HEK293 (cell line): ENCODE data around the gene DDOST.

Experiments
- CTCF ChIA-PET: fragments of 350-600 bp; formaldehyde crosslinking; extraction: SDS; loops from one replicate; lab custom pipeline; 2021; ENCODE audit warnings: antibody characterized with exemption; lab: Yijun Ruan, JAX
- POLR2A ChIA-PET: fragments of 300-600 bp; formaldehyde crosslinking; extraction: SDS; loops from one replicate; lab custom pipeline; 2020; ENCODE audit warnings: antibody characterized with exemption, inconsistent platforms; lab: Yijun Ruan, JAX
- H3K27ac ChIP-seq: fragments of 200-500 bp; sonication (Bioruptor generic); 2 replicates; pipeline ENCODE4 v1.5.1; 2014; ENCODE audit warnings: low read depth, low read length, control low read depth, inconsistent platforms; ENCODE audit errors: extremely low read depth
- H3K36me3 ChIP-seq, 2 experiments: fragments of 200-500 bp in 1 of 2; sonication (Bioruptor generic) in 1 of 2; 1 replicate in 1 of 2; 2 replicates in 1 of 2; pipeline ENCODE4 v1.5.1; 2014 to 2017; ENCODE audit warnings: inconsistent platforms in 2 of 2, low read length in 2 of 2; ENCODE audit not compliant: control insufficient read depth in 2 of 2, insufficient read depth in 1 of 2
- H3K4me1 ChIP-seq: fragments of 200-500 bp; sonication (Bioruptor generic); 2 replicates; pipeline ENCODE4 v1.5.1; 2014; ENCODE audit warnings: mild to moderate bottlenecking, low read length, inconsistent platforms; ENCODE audit not compliant: control insufficient read depth, insufficient read depth
- H3K4me3 ChIP-seq: 2 replicates; pipeline ENCODE4 v1.5.1; 2011; ENCODE audit warnings: low read depth, mild to moderate bottlenecking, control low read depth, low read length, moderate library complexity
- H3K9me3 ChIP-seq: fragments of 200-500 bp; sonication (Bioruptor generic); 2 replicates; pipeline ENCODE4 v1.5.1; 2014; ENCODE audit warnings: low read depth, low read length, inconsistent platforms; ENCODE audit not compliant: control insufficient read depth, insufficient read depth
- BCL11B ChIP-seq: fragments of 450-650 bp; formaldehyde crosslinking; IDR thresholded peaks from 2 replicates; pipeline ENCODE4 v1.5.1; 2016; ENCODE audit warnings: low read depth, missing biosample characterization, missing genetic modification characterization
- KLF8 ChIP-seq: fragments of 450-650 bp; formaldehyde crosslinking; IDR thresholded peaks from 2 replicates; pipeline ENCODE4 v1.5.1; 2016; ENCODE audit warnings: missing biosample characterization, missing genetic modification characterization
- OVOL3 ChIP-seq: fragments of 450-650 bp; formaldehyde crosslinking; IDR thresholded peaks from 2 replicates; pipeline ENCODE4 v1.5.1; 2016; ENCODE audit warnings: missing biosample characterization, missing genetic modification characterization
- PRDM1 ChIP-seq: fragments of 450-650 bp; formaldehyde crosslinking; IDR thresholded peaks from 2 replicates; pipeline ENCODE4; 2016; ENCODE audit warnings: missing biosample characterization, missing genetic modification characterization
- PRDM4 ChIP-seq: fragments of 450-650 bp; formaldehyde crosslinking; IDR thresholded peaks from 2 replicates; pipeline ENCODE4 v1.5.1; 2017; ENCODE audit warnings: missing biosample characterization, missing genetic modification characterization
- RBAK ChIP-seq: fragments of 450-650 bp; formaldehyde crosslinking; IDR thresholded peaks from 2 replicates; pipeline ENCODE4 v1.5.1; 2016; ENCODE audit warnings: missing biosample characterization, missing genetic modification characterization
- REST ChIP-seq: fragments of 450-650 bp; formaldehyde crosslinking; IDR thresholded peaks from 2 replicates; pipeline ENCODE4 v1.5.1; 2016; ENCODE audit warnings: missing biosample characterization, missing genetic modification characterization
- YY2 ChIP-seq: fragments of 450-650 bp; formaldehyde crosslinking; IDR thresholded peaks from 2 replicates; pipeline ENCODE4 v1.5.1; 2016; ENCODE audit warnings: missing biosample characterization, missing genetic modification characterization
- ZBTB48 ChIP-seq: fragments of 450-650 bp; formaldehyde crosslinking; IDR thresholded peaks from 2 replicates; pipeline ENCODE4 v1.5.1; 2016; ENCODE audit warnings: missing biosample characterization, missing genetic modification characterization
- ZNF169 ChIP-seq: fragments of 450-650 bp; formaldehyde crosslinking; IDR thresholded peaks from 2 replicates; pipeline ENCODE4 v1.5.1; 2016; ENCODE audit warnings: missing biosample characterization, missing genetic modification characterization
- ZNF174 ChIP-seq: fragments of 450-650 bp; formaldehyde crosslinking; IDR thresholded peaks from 2 replicates; pipeline ENCODE4 v1.5.0; 2017; ENCODE audit warnings: missing biosample characterization, mild to moderate bottlenecking, missing genetic modification characterization
- ZNF214 ChIP-seq: fragments of 450-650 bp; formaldehyde crosslinking; IDR thresholded peaks from 2 replicates; pipeline ENCODE4 v1.5.1; 2017; ENCODE audit warnings: missing biosample characterization, mild to moderate bottlenecking, missing genetic modification characterization, borderline replicate concordance
- ZNF280D ChIP-seq: fragments of 450-650 bp; formaldehyde crosslinking; IDR thresholded peaks from 2 replicates; pipeline ENCODE4 v1.5.1; 2016; ENCODE audit warnings: missing biosample characterization, missing genetic modification characterization
- ZNF404 ChIP-seq: fragments of 450-650 bp; formaldehyde crosslinking; IDR thresholded peaks from 2 replicates; pipeline ENCODE4 v1.5.1; 2017; ENCODE audit warnings: missing biosample characterization, missing genetic modification characterization
- ZNF426 ChIP-seq: fragments of 450-650 bp; formaldehyde crosslinking; IDR thresholded peaks from 2 replicates; pipeline ENCODE4 v1.5.1; 2017; ENCODE audit warnings: missing biosample characterization, missing genetic modification characterization, mild to moderate bottlenecking, inconsistent platforms, moderate library complexity
- ZNF433 ChIP-seq: fragments of 450-650 bp; formaldehyde crosslinking; IDR thresholded peaks from 2 replicates; pipeline ENCODE4 v1.5.1; 2016; ENCODE audit warnings: missing biosample characterization, missing genetic modification characterization, low read depth
- ZNF449 ChIP-seq: fragments of 450-650 bp; formaldehyde crosslinking; IDR thresholded peaks from 2 replicates; pipeline ENCODE4 v1.5.1; 2017; ENCODE audit warnings: missing biosample characterization, mild to moderate bottlenecking, missing genetic modification characterization, moderate library complexity
- ZNF600 ChIP-seq: fragments of 450-650 bp; formaldehyde crosslinking; IDR thresholded peaks from 2 replicates; pipeline ENCODE4 v1.5.1; 2016; ENCODE audit warnings: missing biosample characterization, missing genetic modification characterization
- ZNF621 ChIP-seq: fragments of 450-650 bp; formaldehyde crosslinking; IDR thresholded peaks from 2 replicates; pipeline ENCODE4 v1.5.1; 2017; ENCODE audit warnings: missing biosample characterization, missing genetic modification characterization
- ZNF664 ChIP-seq: fragments of 450-650 bp; formaldehyde crosslinking; IDR thresholded peaks from 2 replicates; pipeline ENCODE4 v1.5.1; 2016; ENCODE audit warnings: missing biosample characterization, missing genetic modification characterization
- ZNF692 ChIP-seq: fragments of 450-650 bp; formaldehyde crosslinking; IDR thresholded peaks from 2 replicates; pipeline ENCODE4 v1.5.1; 2016; ENCODE audit warnings: missing biosample characterization, missing genetic modification characterization
- ZNF707 ChIP-seq: fragments of 450-650 bp; formaldehyde crosslinking; IDR thresholded peaks from 2 replicates; pipeline ENCODE4 v1.5.1; 2016; ENCODE audit warnings: missing biosample characterization, missing genetic modification characterization
- ZNF747 ChIP-seq: fragments of 450-650 bp; formaldehyde crosslinking; IDR thresholded peaks from 2 replicates; pipeline ENCODE4 v1.5.1; 2016; ENCODE audit warnings: missing biosample characterization, missing genetic modification characterization
- ZNF792 ChIP-seq: fragments of 450-650 bp; formaldehyde crosslinking; IDR thresholded peaks from 2 replicates; pipeline ENCODE4 v1.5.1; 2016; ENCODE audit warnings: missing biosample characterization, missing genetic modification characterization

DDOST gene

GRCh38 chr1:20661207-20662109 lies at the start of gene DDOST:
Gene DDOST (minus strand): TSS chr1:20661369. CDS start chr1:20661350, 19 bp downstream.
- Histone ChIP-seq H3K9me3 (no peaks in the 10 kb centered on the region), H3K4me3 (peak within 1 kb of the TSS; percentile 81), H3K4me1 (no peaks in the 10 kb centered on the region), H3K36me3 (peaks cover 15 to 37% of the 10 kb centered on the region in 2 experiments), H3K27ac (peak within 1 kb of the TSS; percentile 49; the same call in 1 of the 2 replicates)
- POLR2A ChIA-PET: interaction anchor here (0.5 to 2.4 kb wide), 13 partner anchors 9 to 542 kb away, joined by 3 to 24 read pairs (median 4); partner anchors contain the start of genes HP1BP3 and KIF17
- CTCF ChIA-PET: interaction anchor here (0.5 to 1.7 kb wide), 4 partner anchors 28 to 572 kb away, joined by 3 to 12 read pairs (median 6); partner anchors contain the start of gene PINK1
- no peak for TF ChIP-seq ZNF792
- TF ChIP-seq OVOL3: no peak
- no peak for TF ChIP-seq ZNF707
- TF ChIP-seq RBAK (tag by site-specific recombination): no peak
- TF ChIP-seq PRDM1 (tag by site-specific recombination): no peak
- TF ChIP-seq YY2: peak; percentile 84
- TF ChIP-seq BCL11B (tag by site-specific recombination): no peak
- no peak for TF ChIP-seq ZNF747 (tag by site-specific recombination)
- peak; percentile 17 for TF ChIP-seq ZNF692 (tag by site-specific recombination)
- peak; percentile 85 for TF ChIP-seq ZNF449 (tag by site-specific recombination)
- no peak for TF ChIP-seq REST (tag by site-specific recombination)
- no peak for TF ChIP-seq KLF8 (tag by site-specific recombination)
- TF ChIP-seq ZBTB48 (tag by site-specific recombination): peak; percentile 69; the same call in 1 of the 2 replicates
- TF ChIP-seq ZNF280D (tag by site-specific recombination): no peak
- no peak for TF ChIP-seq ZNF426 (tag by site-specific recombination)
- no peak for TF ChIP-seq ZNF664 (tag by site-specific recombination)
- TF ChIP-seq ZNF621: no peak
- TF ChIP-seq ZNF169 (tag by site-specific recombination): no peak
- no peak; the same call in 1 of the 2 replicates for TF ChIP-seq ZNF600 (tag by site-specific recombination)
- no peak for TF ChIP-seq ZNF174 (tag by site-specific recombination)
- TF ChIP-seq ZNF433 (tag by site-specific recombination): no peak
- TF ChIP-seq ZNF214 (tag by site-specific recombination): no peak
- TF ChIP-seq ZNF404 (tag by site-specific recombination): no peak
- no peak for TF ChIP-seq PRDM4 (tag by site-specific recombination)
